ENCODE results near the gene PDCD4. TPM values are rescaled to one million over a fixed set of nuclear protein-coding genes. Genes with fewer than 3 reads are reported as not detected.

The PDCD4 gene
- total and polyA plus RNA-seq, 9 of the 15 experiments (the other 6 are each of a cell fraction or from before 2014, with no cell fraction given), result 12.9 to 44.1 (median 33.7) TPM

- ChIA-PET POLR2A (no interaction called here), CTCF (ENCODE audit: low intra/inter-chr PET ratio) (no interaction called here)
- in situ Hi-C loops (cut with MboI) (loop anchor here (25.0 kb wide), 1 partner anchor 270 kb away; no protein-coding TSS in a partner anchor), intact Hi-C loops (cut with micrococcal nuclease) (no loop called here)
- WGBS (ENCODE audit: insufficient coverage, low coverage, missing lambda C conversion rate), result 54% methylated on average over 4 of the region's 4 CpGs
- no peak for TF ChIP-seq ZHX1 (conservative IDR thresholded peaks at IDR 0.05; ENCODE audit: low read length)
- TF ChIP-seq ZNF589 (CRISPR knock-in tag; IDR thresholded peaks at IDR 0.05; ENCODE audit: low read depth), result 0 out of 2 replicates have a peak, but pooled peaks have one; percentile 23
- no peak for TF ChIP-seq NELFE (IDR thresholded peaks at IDR 0.05; ENCODE audit: insufficient read depth, insufficient read length)
- TF ChIP-seq CEBPG (CRISPR knock-in tag; IDR thresholded peaks at IDR 0.05), result no peak
- TF ChIP-seq CEBPG (tag; conservative IDR thresholded peaks at IDR 0.05 in 1 of 2, IDR thresholded peaks at IDR 0.05 in 1 of 2), result peak in 1 of 2 experiments; percentile 83; a peak in 2 of 4 replicates
- TF ChIP-seq ATF3 (IDR thresholded peaks at IDR 0.05), result peak; percentile 55
- no peak for TF ChIP-seq ATF3 (CRISPR knock-in tag; conservative IDR thresholded peaks at IDR 0.05)
- peak; percentile 50; the same call in 1 of the 2 replicates for TF ChIP-seq POLR2H (tag; IDR thresholded peaks at IDR 0.05; ENCODE audit: low read depth)
- TF ChIP-seq, protein P1, sequence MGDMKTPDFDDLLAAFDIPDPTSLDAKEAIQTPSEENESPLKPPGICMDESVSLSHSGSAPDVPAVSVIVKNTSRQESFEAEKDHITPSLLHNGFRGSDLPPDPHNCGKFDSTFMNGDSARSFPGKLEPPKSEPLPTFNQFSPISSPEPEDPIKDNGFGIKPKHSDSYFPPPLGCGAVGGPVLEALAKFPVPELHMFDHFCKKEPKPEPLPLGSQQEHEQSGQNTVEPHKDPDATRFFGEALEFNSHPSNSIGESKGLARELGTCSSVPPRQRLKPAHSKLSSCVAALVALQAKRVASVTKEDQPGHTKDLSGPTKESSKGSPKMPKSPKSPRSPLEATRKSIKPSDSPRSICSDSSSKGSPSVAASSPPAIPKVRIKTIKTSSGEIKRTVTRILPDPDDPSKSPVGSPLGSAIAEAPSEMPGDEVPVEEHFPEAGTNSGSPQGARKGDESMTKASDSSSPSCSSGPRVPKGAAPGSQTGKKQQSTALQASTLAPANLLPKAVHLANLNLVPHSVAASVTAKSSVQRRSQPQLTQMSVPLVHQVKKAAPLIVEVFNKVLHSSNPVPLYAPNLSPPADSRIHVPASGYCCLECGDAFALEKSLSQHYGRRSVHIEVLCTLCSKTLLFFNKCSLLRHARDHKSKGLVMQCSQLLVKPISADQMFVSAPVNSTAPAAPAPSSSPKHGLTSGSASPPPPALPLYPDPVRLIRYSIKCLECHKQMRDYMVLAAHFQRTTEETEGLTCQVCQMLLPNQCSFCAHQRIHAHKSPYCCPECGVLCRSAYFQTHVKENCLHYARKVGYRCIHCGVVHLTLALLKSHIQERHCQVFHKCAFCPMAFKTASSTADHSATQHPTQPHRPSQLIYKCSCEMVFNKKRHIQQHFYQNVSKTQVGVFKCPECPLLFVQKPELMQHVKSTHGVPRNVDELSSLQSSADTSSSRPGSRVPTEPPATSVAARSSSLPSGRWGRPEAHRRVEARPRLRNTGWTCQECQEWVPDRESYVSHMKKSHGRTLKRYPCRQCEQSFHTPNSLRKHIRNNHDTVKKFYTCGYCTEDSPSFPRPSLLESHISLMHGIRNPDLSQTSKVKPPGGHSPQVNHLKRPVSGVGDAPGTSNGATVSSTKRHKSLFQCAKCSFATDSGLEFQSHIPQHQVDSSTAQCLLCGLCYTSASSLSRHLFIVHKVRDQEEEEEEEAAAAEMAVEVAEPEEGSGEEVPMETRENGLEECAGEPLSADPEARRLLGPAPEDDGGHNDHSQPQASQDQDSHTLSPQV (IDR thresholded peaks at IDR 0.05), result no peak
- Histone ChIP-seq H3K36me3 (ENCODE audit: control insufficient read depth, insufficient read depth, low read length) (peaks cover 15% of the 10 kb centered on the region), H3K9me1 (ENCODE audit: control insufficient read depth, insufficient read depth, low read length) (no peaks in the 10 kb centered on the region), H3K79me2 (ENCODE audit: control insufficient read depth, insufficient read depth, low read length) (no peaks in the 10 kb centered on the region), H3K27ac (ENCODE audit: extremely low read depth, low read depth, low read length) (no peak overlapping the region), H3K4me1 (replicated peaks in 1 of 2; ENCODE audit: control insufficient read depth in 2 of 2, insufficient read depth in 2 of 2, low read length in 2 of 2) (peaks cover 0 to 5% of the 10 kb centered on the region in 2 experiments; a peak in 3 of 5 replicates), H3K27me3 (ENCODE audit: control insufficient read depth in 2 of 2, insufficient read depth in 2 of 2, low read length in 2 of 2) (no peaks in the 10 kb centered on the region), H3K4me2 (ENCODE audit: insufficient read depth, low read length) (no peak overlapping the region), H3K4me3 (no peak overlapping the region), H3K9me3 (replicated peaks; ENCODE audit: control insufficient read depth, insufficient read depth, low read depth, low read length) (no peaks in the 10 kb centered on the region), H4K20me1 (replicated peaks; ENCODE audit: control insufficient read depth, insufficient read depth, low read length) (no peaks in the 10 kb centered on the region), H3K9ac (ENCODE audit: insufficient read depth in 1 of 2, low read depth in 2 of 2, low read length in 2 of 2) (no peak overlapping the region), H2AFZ (ENCODE audit: low read depth, low read length) (no peak overlapping the region)
- DNase-seq (ENCODE audit: extremely low read depth in 1 of 4, low spot score in 3 of 4) (no peak), ATAC-seq (no peak), FAIRE-seq (no peak)
- BruUV-seq (replicated peaks), result no TSS peak
Measured at GRCh38 chr10:110881905-110882304, 10.2 kb downstream of the PDCD4 start.
